ENCODE measurements around the gene WDR27. TPM values are rescaled to one million over a fixed set of nuclear protein-coding genes. Genes with fewer than 3 reads are reported as not detected.

Gene WDR27
- polyA plus RNA-seq, 2 donors, result 10.3 to 24.0 TPM

DNA sequence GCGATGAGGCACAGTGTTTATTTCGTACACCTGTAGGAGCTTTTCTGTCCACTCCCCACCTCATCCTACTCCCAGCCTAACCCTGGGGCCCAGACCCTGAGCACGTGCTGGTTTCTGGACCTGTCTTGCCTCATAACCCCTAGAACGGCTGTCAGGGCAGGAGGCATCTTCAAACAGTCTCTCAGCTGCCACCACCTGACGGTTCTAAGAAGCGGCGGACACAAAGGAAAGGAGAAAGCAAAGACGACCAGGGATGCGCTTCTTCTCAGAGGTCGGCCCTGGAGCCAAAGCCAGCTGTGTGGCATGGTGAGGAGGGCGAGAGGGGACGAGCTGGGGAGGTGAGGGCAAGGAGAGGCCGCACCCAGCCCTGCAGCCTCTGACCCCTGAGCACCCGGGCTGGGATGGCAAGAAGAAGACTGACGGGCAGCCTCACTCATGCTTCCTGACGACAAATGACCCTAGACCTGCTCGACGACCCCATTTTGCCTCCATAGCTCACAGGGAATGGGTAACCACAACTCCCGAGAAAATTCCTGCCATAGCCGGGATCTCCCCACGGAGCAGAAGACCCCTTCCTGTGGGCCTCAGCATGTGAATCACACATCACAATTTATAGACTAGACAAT, 62.1 kb downstream of the WDR27 start:
- no peak overlapping the region for H3K27ac ChIP-seq (ENCODE audit: low read depth in 2 of 2, low read length in 1 of 2)
- no peaks in the 10 kb centered on the region for H3K27me3 ChIP-seq (ENCODE audit: control insufficient read depth in 1 of 2, insufficient read depth in 2 of 2, low read length in 2 of 2)
- H3K9me3 ChIP-seq (ENCODE audit: control insufficient read depth in 2 of 2, insufficient read depth in 1 of 2, low read depth in 1 of 2, low read length in 1 of 2), result no peaks in the 10 kb centered on the region
- 84 to 86% methylated on average over 21 of the region's 21 CpGs for WGBS, 2 donors
- no peak overlapping the region for H3K4me3 ChIP-seq (ENCODE audit: low read depth in 1 of 2, low read length in 2 of 2)
- H3K4me1 ChIP-seq (ENCODE audit: control insufficient read depth in 2 of 2, insufficient read depth in 2 of 2, low read length in 1 of 2), result peaks cover 0 to 3% of the 10 kb centered on the region in 2 donors
- H3K36me3 ChIP-seq (ENCODE audit: control insufficient read depth in 2 of 2, insufficient read depth in 2 of 2, low read length in 1 of 2), result peaks cover 0 to 12% of the 10 kb centered on the region in 2 donors

DNA sequence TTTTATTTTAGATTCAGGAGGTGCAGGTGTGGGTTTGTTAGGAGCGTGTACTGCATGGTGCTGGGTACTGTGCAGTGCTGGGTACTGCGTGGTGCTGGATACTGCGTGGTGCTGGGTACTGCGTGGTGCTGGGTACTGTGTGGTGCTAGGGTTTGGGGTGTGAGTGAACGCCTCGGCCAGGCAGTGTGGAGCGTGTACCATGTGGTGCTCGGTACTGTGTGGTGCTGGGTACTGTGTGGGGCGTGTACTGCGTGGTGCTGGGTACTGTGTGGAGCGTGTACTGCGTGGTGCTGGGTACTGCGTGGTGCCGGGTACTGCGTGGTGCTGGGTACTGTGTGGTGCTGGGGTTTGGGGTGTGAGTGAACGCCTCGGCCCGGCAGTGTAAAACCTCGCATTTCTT, 62.9 kb downstream of the WDR27 start:
- Histone ChIP-seq H3K4me3 (ENCODE audit: low read depth in 1 of 2, low read length in 2 of 2) (no peak overlapping the region), H3K9me3 (ENCODE audit: control insufficient read depth in 2 of 2, insufficient read depth in 1 of 2, low read depth in 1 of 2, low read length in 1 of 2) (no peaks in the 10 kb centered on the region)
- 96 to 97% methylated on average over 19 of the region's 19 CpGs for WGBS, 2 donors

DNA sequence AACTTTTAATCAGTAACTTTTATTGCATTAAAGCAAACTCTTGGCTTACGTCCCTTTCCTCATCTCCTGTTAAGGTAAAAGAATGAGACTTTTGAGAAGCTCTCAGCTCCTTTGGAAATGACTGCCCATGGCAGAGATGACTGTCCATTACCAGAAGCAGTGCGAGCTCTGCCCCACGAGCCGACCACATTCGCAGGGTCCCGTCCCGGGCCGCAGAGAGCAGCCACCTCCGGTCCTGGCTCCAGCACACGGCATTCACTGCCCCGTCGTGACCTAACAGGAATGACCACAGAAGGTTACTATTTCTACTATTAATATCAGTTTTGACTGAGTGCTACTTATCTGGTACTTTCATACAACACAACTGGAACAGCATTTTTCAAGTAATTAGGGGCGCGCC, 63.4 kb downstream of the WDR27 start:
- WGBS, 2 donors, result 94 to 95% methylated on average over 14 of the region's 14 CpGs
- Histone ChIP-seq H3K36me3 (ENCODE audit: control insufficient read depth in 2 of 2, insufficient read depth in 2 of 2, low read length in 1 of 2) (peaks cover 0 to 12% of the 10 kb centered on the region in 2 donors), H3K9me3 (ENCODE audit: control insufficient read depth in 2 of 2, insufficient read depth in 1 of 2, low read depth in 1 of 2, low read length in 1 of 2) (no peaks in the 10 kb centered on the region), H3K4me1 (ENCODE audit: control insufficient read depth in 2 of 2, insufficient read depth in 2 of 2, low read length in 1 of 2) (peaks cover 0 to 3% of the 10 kb centered on the region in 2 donors), H3K27me3 (ENCODE audit: control insufficient read depth in 1 of 2, insufficient read depth in 2 of 2, low read length in 2 of 2) (no peaks in the 10 kb centered on the region), H3K4me3 (ENCODE audit: low read depth in 1 of 2, low read length in 2 of 2) (no peak overlapping the region), H3K27ac (ENCODE audit: low read depth in 2 of 2, low read length in 1 of 2) (no peak overlapping the region)

More for the DNA sequence above, 62.9 kb downstream of the WDR27 start:
- peaks cover 0 to 12% of the 10 kb centered on the region in 2 donors for H3K36me3 ChIP-seq (ENCODE audit: control insufficient read depth in 2 of 2, insufficient read depth in 2 of 2, low read length in 1 of 2)
- no peak overlapping the region for H3K27ac ChIP-seq (ENCODE audit: low read depth in 2 of 2, low read length in 1 of 2)
- peaks cover 0 to 3% of the 10 kb centered on the region in 2 donors for H3K4me1 ChIP-seq (ENCODE audit: control insufficient read depth in 2 of 2, insufficient read depth in 2 of 2, low read length in 1 of 2)
- H3K27me3 ChIP-seq (ENCODE audit: control insufficient read depth in 1 of 2, insufficient read depth in 2 of 2, low read length in 2 of 2), result no peaks in the 10 kb centered on the region

DNA sequence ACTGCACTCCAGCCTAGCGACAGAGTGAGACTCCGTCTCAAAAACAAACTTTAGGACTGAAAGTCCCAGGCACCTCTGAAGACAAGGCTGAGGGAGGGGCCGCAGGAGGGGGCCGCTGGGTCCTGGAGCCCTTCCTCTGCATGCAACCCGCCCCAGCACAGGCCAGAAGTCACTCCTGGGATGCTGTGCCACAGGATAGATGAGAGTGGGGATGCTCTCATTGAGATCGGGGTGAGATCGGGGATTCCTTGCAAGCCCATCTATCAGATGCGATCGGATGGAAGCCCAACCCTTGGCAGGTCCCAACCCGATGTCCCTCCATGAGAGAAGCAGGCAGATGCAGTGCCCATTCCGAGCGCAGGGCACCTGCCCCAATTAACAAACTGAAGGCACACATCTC, 66.5 kb downstream of the WDR27 start:
- Histone ChIP-seq H3K36me3 (ENCODE audit: control insufficient read depth in 2 of 2, insufficient read depth in 2 of 2, low read length in 1 of 2) (peaks cover 0 to 8% of the 10 kb centered on the region in 2 donors), H3K4me3 (ENCODE audit: low read depth in 1 of 2, low read length in 2 of 2) (no peak overlapping the region), H3K27me3 (ENCODE audit: control insufficient read depth in 1 of 2, insufficient read depth in 2 of 2, low read length in 2 of 2) (no peaks in the 10 kb centered on the region), H3K27ac (ENCODE audit: low read depth in 2 of 2, low read length in 1 of 2) (no peak overlapping the region), H3K4me1 (ENCODE audit: control insufficient read depth in 2 of 2, insufficient read depth in 2 of 2, low read length in 1 of 2) (no peaks in the 10 kb centered on the region), H3K9me3 (ENCODE audit: control insufficient read depth in 2 of 2, insufficient read depth in 1 of 2, low read depth in 1 of 2, low read length in 1 of 2) (no peaks in the 10 kb centered on the region)
- WGBS, 2 donors, result 95 to 96% methylated on average over 12 of the region's 12 CpGs

DNA sequence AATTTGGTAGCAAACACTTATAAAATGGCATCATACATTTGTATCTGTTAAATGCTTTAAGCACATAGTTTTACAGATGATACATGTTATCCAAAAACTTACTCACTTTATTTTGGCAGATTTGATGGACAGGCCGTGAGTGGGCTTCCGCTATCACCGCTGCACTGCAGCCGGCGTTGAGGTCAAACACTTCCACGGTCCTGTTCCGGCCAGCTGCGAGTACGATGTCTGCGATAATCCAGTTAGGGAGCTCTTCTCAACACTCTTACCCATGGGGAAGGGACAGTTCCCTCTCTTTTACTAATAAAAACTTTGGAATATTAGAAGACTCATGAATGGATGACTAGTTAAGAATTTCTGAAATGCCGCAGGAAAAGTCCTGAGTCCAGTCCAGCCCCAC, 69.0 kb downstream of the WDR27 start:
- no peaks in the 10 kb centered on the region for H3K9me3 ChIP-seq (ENCODE audit: control insufficient read depth in 2 of 2, insufficient read depth in 1 of 2, low read depth in 1 of 2, low read length in 1 of 2)
- 97% methylated on average over 11 of the region's 11 CpGs for WGBS, 2 donors
- peaks cover 0 to 8% of the 10 kb centered on the region in 2 donors for H3K36me3 ChIP-seq (ENCODE audit: control insufficient read depth in 2 of 2, insufficient read depth in 2 of 2, low read length in 1 of 2)
- no peak overlapping the region for H3K27ac ChIP-seq (ENCODE audit: low read depth in 2 of 2, low read length in 1 of 2)
- H3K4me3 ChIP-seq (ENCODE audit: low read depth in 1 of 2, low read length in 2 of 2), result no peak overlapping the region
- H3K27me3 ChIP-seq (ENCODE audit: control insufficient read depth in 1 of 2, insufficient read depth in 2 of 2, low read length in 2 of 2), result no peaks in the 10 kb centered on the region
- no peaks in the 10 kb centered on the region for H3K4me1 ChIP-seq (ENCODE audit: control insufficient read depth in 2 of 2, insufficient read depth in 2 of 2, low read length in 1 of 2)

DNA sequence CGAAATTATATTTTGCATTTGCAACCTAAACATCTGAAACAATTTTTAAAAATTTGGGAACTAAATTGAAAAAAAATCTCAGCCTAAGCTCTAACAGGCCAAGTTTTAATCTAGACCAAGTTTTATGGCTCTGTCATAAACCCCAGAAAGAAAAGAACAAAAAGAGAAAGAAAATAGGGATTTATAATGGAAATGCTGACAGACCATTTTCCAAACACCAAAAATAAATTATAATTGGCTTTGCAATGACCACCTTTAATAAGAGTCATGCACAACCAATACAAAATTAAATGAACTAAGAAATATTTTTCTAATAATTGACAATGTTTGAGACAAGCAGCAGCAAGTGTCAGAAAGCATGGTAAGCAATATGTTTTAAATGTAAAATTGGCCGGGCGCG, 72.6 kb downstream of the WDR27 start:
- Histone ChIP-seq H3K36me3 (ENCODE audit: control insufficient read depth in 2 of 2, insufficient read depth in 2 of 2, low read length in 1 of 2) (peaks cover 0 to 17% of the 10 kb centered on the region in 2 donors), H3K4me3 (ENCODE audit: low read depth in 1 of 2, low read length in 2 of 2) (no peak overlapping the region), H3K4me1 (ENCODE audit: control insufficient read depth in 2 of 2, insufficient read depth in 2 of 2, low read length in 1 of 2) (peaks cover 0 to 2% of the 10 kb centered on the region in 2 donors), H3K27ac (ENCODE audit: low read depth in 2 of 2, low read length in 1 of 2) (no peak overlapping the region), H3K27me3 (ENCODE audit: control insufficient read depth in 1 of 2, insufficient read depth in 2 of 2, low read length in 2 of 2) (no peaks in the 10 kb centered on the region), H3K9me3 (ENCODE audit: control insufficient read depth in 2 of 2, insufficient read depth in 1 of 2, low read depth in 1 of 2, low read length in 1 of 2) (peaks cover 0 to under 1% of the 10 kb centered on the region in 2 donors)
- 72 to 83% methylated on average over 4 of the region's 4 CpGs for WGBS, 2 donors

DNA sequence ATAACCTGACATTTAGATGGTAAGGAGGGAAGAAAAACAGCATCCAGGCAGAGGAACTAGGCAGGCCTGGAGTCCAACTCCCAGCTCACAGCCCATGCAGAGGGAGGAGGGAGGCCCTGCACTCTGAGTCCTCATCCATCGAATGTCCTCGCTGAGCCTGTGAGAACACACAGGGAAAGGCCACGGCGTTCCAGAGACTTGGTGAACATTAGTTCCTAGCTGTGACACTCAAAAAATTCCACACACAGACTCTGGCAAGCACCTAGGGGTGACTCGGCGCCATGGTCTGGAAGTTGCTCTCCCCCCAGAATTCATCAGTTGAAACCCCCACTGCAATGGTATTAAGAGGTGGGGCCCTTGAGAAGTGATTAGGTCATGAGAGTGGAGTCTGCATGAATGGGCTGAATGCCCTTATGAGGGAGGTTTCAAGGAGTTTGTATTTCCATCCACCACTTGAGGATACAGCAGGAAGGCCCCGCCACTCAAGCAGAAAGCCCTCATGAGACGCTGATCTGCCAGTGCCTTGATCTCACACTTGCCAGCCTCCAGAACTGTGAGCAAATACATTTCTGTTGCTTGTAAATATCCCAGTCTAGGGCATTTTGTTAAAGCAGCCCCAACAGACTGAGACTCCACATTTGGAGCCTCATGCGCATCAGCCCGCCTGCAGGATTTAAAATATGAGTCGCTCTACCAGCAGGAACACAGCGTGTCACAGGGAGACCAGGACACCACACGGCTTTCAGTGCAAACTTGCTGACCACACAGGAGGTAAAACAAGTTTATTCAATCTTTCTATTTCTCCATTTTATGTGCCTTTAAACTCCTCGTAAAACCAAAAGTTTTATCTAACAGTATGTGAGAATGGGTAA, 73.9 kb downstream of the WDR27 start:
- Histone ChIP-seq H3K36me3 (ENCODE audit: control insufficient read depth in 2 of 2, insufficient read depth in 2 of 2, low read length in 1 of 2) (peaks cover 0 to 23% of the 10 kb centered on the region in 2 donors), H3K27ac (ENCODE audit: low read depth in 2 of 2, low read length in 1 of 2) (no peak overlapping the region), H3K4me3 (ENCODE audit: low read depth in 1 of 2, low read length in 2 of 2) (no peak overlapping the region), H3K9me3 (ENCODE audit: control insufficient read depth in 2 of 2, insufficient read depth in 1 of 2, low read depth in 1 of 2, low read length in 1 of 2) (peaks cover 0 to 9% of the 10 kb centered on the region in 2 donors), H3K27me3 (ENCODE audit: control insufficient read depth in 1 of 2, insufficient read depth in 2 of 2, low read length in 2 of 2) (no peaks in the 10 kb centered on the region), H3K4me1 (ENCODE audit: control insufficient read depth in 2 of 2, insufficient read depth in 2 of 2, low read length in 1 of 2) (peaks cover 0 to 2% of the 10 kb centered on the region in 2 donors)
- 93 to 94% methylated on average over 14 of the region's 14 CpGs for WGBS, 2 donors

DNA sequence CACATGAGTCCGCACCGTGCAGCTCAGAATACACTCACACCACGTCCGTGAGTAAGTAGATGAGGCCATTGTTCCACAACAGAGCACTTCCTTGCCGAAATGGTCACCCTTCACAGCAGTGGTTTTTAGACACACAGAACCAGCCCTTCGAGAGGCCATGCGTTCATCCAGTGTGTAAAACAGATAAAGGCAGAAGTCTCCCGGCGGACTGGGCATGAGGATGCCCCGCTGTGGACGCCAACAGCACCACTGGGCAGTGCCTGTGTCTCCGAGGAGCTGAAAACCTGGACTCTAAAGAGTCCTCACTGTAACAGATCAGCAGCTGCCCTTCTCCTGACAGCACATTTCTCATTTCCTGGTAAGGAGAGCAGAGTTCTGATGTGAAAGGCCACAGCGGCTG, 75.2 kb downstream of the WDR27 start:
- Histone ChIP-seq H3K9me3 (ENCODE audit: control insufficient read depth in 2 of 2, insufficient read depth in 1 of 2, low read depth in 1 of 2, low read length in 1 of 2) (peaks cover 0 to 9% of the 10 kb centered on the region in 2 donors), H3K27me3 (ENCODE audit: control insufficient read depth in 1 of 2, insufficient read depth in 2 of 2, low read length in 2 of 2) (no peaks in the 10 kb centered on the region), H3K36me3 (ENCODE audit: control insufficient read depth in 2 of 2, insufficient read depth in 2 of 2, low read length in 1 of 2) (peaks cover 0 to 23% of the 10 kb centered on the region in 2 donors), H3K4me1 (ENCODE audit: control insufficient read depth in 2 of 2, insufficient read depth in 2 of 2, low read length in 1 of 2) (peaks cover 0 to 2% of the 10 kb centered on the region in 2 donors), H3K4me3 (ENCODE audit: low read depth in 1 of 2, low read length in 2 of 2) (no peak overlapping the region), H3K27ac (ENCODE audit: low read depth in 2 of 2, low read length in 1 of 2) (no peak overlapping the region)
- WGBS, 2 donors, result 93 to 96% methylated on average over 13 of the region's 13 CpGs

DNA sequence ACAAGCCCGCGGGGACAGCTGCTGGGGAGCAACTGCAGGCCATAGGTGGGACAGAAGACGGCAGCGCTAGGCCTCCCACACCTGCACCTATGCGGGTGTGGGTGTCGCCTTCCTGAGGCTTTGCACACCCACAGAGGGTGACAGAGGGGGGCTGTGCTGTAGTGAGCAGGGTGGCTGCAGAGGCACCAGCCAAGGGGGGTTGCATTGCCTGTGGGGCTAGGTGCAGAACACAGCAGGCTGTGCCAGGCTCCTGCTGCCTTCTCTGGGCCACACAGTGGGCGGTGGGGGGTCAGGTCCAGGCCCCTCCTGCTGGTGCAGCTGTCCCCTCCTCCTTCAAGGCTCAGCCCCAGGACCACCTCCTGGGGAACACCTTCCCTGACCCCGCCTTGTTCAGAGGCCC, 75.7 kb downstream of the WDR27 start:
- 89 to 99% methylated on average over 8 of the region's 8 CpGs for WGBS, 2 donors
- H3K4me3 ChIP-seq (ENCODE audit: low read depth in 1 of 2, low read length in 2 of 2), result no peak overlapping the region
- peaks cover 0 to 9% of the 10 kb centered on the region in 2 donors for H3K9me3 ChIP-seq (ENCODE audit: control insufficient read depth in 2 of 2, insufficient read depth in 1 of 2, low read depth in 1 of 2, low read length in 1 of 2)
- H3K27ac ChIP-seq (ENCODE audit: low read depth in 2 of 2, low read length in 1 of 2), result no peak overlapping the region
- H3K36me3 ChIP-seq (ENCODE audit: control insufficient read depth in 2 of 2, insufficient read depth in 2 of 2, low read length in 1 of 2), result peaks cover 0 to 23% of the 10 kb centered on the region in 2 donors
- H3K27me3 ChIP-seq (ENCODE audit: control insufficient read depth in 1 of 2, insufficient read depth in 2 of 2, low read length in 2 of 2), result no peaks in the 10 kb centered on the region
- H3K4me1 ChIP-seq (ENCODE audit: control insufficient read depth in 2 of 2, insufficient read depth in 2 of 2, low read length in 1 of 2), result peaks cover 0 to 5% of the 10 kb centered on the region in 2 donors

Data from esophagus (tissue), 2 donors.